Fibroblast of pulmonary artery (primary cell): ENCODE results near the gene CPOX.

Experiments used
- DNase-seq: peaks from one replicate; pipeline ENCODE4 v3.0.0-alpha.2; 2010; ENCODE audit warnings: low read depth
- H3K4me3 ChIP-seq: replicated peaks from 2 replicates; pipeline ENCODE4 v1.5.1; 2011; ENCODE audit warnings: low read depth, mild to moderate bottlenecking, control low read depth, low read length, moderate library complexity
- CTCF ChIP-seq: IDR thresholded peaks from 2 replicates; pipeline ENCODE4 v1.5.1; 2011; ENCODE audit warnings: mild to moderate bottlenecking, control low read depth, low read length, inconsistent platforms; ENCODE audit errors: missing control alignments

Gene CPOX

GRCh38 chr3:98551754-98552153 is 41.7 kb downstream of the CPOX start:
- no peak for TF ChIP-seq CTCF
- H3K4me3 ChIP-seq = no peak overlapping the region
- no peak for DNase-seq

- no peak for TF ChIP-seq CTCF
- no peak overlapping the region for H3K4me3 ChIP-seq
- no peak for DNase-seq
Observed at GRCh38 chr3:98551236-98551635, 42.2 kb downstream of the CPOX start.

- no peak overlapping the region for H3K4me3 ChIP-seq
- no peak for DNase-seq
- TF ChIP-seq CTCF = no peak
Observed at GRCh38 chr3:98550833-98551232, 42.6 kb downstream of the CPOX start.

GRCh38 chr3:98548544-98548943 is 44.9 kb downstream of the CPOX start:
- DNase-seq = no peak
- TF ChIP-seq CTCF = no peak
- H3K4me3 ChIP-seq = no peak overlapping the region

GRCh38 chr3:98545940-98546339 is 47.5 kb downstream of the CPOX start:
- H3K4me3 ChIP-seq = no peak overlapping the region
- no peak for DNase-seq
- no peak for TF ChIP-seq CTCF

- no peak for TF ChIP-seq CTCF
- no peak for DNase-seq
- H3K4me3 ChIP-seq = no peak overlapping the region
Observed at GRCh38 chr3:98542623-98543022, 50.8 kb downstream of the CPOX start.

- TF ChIP-seq CTCF = no peak
- no peak for DNase-seq
- H3K4me3 ChIP-seq = no peak overlapping the region
Observed at GRCh38 chr3:98541695-98542094, 51.7 kb downstream of the CPOX start.
